SKM-1 (cell line): ENCODE data around the gene TBC1D8.

ENCODE experiments used
- DNase-seq: peaks from one replicate; lab custom pipeline; 2025; ENCODE audit not compliant: unreplicated experiment; lab: John Stamatoyannopoulos, UW

TBC1D8 gene

DNA sequence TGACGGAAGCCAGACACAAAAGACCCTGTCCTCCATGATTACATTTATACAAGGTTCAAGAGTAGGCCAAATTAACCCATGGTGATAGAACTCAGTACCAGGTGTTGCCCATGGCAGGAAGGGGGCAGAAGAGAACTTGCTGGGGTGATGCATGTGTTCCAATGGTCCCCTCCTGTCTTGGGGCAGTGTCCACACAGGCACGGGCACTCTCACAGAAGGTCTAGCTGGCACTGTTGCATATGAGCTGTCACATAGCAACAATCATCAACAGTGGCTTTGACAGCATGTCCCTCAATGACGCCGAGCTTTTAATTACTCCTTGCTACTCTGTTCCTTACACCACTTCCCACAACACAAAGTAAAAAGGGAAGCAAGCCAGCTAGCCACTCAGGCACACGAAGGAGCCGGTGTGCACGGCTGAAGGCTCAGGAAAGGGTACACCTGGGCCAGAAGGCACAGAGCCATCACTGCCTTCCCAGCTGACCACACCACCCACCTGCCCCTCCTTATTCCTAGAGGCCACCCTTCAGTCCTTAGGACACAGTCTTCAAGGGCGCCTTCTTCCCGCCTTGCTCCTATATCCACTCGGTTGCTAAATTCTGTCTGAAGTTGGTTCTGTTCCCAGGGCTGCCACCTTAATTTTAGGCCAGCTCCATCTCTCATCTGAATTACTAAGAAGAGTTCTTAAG, 120.2 kb downstream of the TBC1D8 start:
- DNase-seq: no peak

DNA sequence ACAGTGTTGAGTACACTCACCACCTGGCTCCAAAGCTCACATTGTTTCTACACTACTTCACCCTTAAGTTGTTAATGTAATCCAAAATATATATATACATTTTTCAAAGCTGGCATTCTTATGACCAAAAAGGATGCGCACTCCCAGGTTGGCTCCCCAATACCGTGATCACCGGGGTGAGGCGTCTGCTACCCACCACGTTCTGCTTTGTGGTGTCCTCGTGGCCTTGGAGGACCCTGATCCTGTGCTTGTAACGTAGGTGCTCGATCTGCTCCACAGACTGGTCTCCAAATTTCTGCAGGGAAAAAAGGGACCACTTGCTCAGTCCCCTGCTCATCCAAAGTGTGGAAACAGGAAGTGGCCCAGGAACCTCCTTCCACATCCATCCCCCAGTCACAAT, 123.3 kb downstream of the TBC1D8 start:
- DNase-seq: no peak

DNA sequence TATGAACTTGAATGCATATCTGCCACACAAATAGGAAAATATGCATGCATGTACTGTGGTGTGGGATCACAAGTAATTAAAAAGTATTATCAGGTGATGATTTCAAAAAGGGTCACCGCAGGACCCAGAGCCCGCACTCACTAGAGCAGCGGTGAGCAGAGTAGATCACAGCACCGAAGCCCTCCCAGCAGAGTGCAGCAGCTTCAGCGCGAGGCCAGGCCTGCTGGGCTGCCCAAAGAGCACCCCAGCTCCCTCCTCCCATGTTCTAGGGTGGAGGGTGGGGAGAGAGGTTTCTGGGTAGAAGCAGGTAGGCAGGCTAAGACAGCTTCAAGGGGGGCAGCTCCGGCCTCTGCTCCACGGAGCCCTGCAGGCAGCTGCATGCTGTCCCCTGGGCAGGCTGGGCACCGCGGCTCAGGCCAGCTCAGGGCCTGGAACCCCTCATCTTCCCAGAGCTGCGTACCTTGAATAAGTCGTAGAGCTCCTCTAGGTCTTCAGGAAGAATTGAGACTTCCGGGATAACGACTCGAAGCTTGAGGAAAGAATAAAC, 124.2 kb downstream of the TBC1D8 start:
- DNase-seq: no peak

DNA sequence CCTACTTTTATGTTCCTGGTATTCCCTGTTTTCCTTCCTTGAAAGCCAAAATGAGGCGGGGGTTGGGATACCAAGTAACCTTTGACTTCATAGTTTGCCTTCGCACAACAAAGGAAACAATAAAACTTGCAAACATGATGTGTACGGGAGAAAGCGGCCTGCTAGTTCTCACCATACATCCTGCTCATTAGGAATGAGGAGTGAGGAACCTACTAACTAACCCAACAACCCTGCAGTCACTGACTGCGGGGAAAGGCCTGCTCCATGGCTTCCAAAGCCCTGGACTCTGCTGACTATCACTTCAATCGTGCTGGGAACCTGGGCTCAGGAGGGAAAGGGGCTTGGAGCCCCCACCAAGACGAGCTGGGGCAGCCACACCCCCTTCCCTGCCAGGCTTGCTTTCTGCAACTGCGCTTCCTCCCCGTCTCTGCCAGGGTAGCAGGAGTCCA, 124.9 kb downstream of the TBC1D8 start:
- no peak for DNase-seq

DNA sequence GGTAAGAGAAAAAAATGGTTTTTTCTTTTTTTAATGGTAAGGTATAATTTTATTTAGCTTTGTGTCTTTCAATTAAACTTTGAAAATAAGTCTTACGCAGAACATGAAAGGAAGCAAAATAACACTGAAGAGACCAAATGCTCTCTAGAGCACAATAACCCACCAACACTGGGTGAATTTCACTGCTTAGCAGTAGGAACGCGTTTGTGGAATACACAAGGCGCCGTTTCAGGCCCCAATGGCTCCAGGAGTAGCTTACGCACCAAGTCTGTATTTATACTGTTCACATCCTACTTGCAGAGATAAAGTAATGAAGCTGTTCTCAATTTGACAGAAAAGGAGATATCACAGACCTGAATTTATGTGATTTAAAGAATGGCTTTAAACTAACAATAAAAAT, 125.6 kb downstream of the TBC1D8 start:
- no peak for DNase-seq

DNA sequence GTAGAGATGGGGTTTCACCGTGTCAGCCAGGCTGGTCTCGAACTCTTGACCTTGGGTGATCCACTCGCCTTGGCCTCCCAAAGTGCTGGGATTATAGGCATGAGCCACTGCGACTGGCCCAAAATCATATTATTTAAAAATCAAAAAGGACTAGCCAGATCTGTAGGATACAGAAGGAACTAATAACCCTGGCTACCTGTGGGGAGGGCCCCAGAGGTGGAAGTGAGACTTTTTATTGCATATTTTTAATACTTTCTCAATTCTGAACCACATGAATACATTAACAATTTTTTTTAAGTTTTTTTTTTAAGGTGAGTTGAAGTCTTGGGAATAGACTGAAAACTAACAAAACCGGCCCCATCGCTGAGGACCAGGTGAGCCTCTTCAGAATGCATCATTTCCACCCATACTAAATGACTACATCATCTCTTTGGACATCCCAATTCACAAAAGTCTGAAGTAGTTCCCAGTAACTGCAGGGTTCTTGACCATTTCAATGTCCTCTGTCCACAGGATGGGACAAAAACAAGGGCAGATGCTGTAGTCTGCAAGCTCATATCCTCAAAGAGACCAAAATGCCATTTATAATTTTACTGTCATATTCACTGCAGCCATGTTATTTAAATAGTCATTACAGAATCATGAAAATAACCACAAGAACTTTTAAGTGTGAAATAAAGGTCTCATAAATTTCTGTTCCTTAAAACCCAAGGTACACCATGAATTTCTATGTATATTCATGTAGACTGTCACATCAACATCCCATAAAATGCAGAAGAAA, 127.7 kb downstream of the TBC1D8 start:
- DNase-seq: no peak

DNA sequence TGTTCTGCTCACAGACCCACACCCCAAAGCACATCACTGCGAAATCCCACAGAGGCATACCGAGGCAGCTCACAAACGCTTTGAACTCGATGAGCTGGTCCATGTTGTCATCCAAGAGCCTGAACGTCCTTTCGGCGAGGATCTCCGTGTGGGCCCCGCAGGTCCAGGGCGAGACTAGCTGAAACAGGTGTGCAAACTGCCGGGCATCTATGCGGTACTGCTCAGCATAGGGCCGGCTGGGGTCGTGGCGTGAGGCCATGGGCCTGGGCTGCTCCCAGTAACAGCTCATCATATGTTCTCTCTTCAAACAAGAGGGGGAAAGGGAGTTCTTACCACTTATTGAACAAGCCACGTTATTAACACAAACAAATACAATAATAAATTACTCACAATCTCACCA, 129.0 kb downstream of the TBC1D8 start:
- no peak for DNase-seq

DNA sequence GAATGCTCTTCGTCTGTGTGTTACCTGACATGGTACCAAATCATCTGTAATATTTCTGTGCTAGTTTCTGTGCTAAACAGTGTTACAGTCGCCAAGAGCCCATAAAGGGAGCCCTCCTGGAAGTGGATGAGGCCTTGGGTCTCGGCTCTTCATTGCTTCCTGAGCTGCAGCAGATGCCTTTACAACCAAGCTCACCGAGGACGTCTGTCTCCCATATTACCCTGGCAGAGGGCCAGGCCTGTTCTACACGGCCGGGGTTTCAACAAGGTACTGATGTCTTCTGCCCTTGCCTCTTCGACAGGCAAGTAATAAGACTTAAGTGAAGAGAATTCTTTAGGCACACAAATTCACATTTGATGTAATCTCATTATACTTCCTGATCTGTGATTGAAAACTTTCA, 132.2 kb downstream of the TBC1D8 start:
- DNase-seq: no peak

DNA sequence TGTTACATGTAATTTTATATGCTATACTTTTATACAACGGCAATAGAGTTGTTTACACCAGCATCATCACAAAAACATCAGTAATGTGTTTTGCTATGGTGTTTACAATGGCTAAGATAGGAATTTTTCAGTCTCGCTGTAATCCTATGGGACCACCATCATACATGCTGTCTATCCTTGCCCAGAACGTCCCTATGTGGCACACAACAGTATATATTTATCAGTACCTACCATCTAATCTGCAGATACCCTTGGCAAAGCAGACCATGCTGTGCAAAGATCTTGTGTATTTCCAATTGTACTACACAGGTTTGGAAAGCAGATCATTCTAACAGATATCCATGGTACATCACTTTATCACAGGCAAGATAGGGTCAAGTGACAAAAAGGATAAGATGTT, 133.8 kb downstream of the TBC1D8 start:
- no peak for DNase-seq

DNA sequence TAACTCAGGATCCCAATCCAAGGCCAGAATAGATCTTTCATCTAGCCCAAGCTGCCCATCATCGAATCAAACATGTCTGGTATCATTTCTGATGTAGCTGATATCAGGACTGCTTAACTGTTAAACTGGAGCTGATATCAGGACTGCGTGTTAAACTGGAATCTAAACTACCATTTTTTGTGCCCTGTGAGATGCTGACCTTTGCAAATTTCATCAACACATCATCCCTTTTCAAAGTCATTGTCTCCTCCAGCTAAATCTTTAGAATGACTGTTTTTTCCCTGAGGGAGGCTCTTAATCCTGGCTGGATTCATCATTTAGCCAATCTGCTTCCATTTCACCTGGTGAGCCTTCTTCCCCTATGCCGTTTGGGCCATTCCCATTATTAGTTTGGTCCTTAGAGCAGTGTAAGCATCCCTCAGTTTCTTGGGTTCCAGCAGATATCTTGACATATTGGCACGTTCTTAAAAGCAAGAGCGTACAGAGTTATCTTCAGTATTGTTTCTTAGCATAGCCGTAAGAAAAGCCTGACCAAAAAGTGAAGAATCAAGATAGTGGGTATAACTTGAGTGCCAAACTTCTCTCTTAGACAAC, 136.8 kb downstream of the TBC1D8 start:
- DNase-seq: no peak

DNA sequence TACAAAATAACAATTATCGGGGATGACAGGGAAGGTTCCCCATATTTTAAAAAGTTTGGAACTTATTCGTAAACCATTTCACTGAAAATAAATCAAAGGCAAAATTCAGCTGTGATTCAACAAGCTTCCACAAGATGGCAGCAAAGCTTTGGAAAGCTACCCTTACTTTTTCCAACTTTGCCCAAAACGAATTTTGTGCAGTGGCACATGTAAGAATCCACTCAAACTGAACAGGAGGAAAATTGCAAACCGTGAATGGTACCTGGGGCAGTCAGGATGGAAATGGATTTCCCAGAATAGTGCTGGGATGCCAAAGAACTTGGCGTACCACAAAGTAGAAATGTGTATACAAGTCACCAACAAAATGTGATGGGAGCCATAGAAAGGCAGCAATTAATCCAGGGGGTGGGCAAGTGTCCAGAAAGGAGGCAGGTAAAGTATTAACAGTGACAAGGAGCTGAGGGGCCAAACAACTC, 138.4 kb downstream of the TBC1D8 start:
- DNase-seq: no peak

DNA sequence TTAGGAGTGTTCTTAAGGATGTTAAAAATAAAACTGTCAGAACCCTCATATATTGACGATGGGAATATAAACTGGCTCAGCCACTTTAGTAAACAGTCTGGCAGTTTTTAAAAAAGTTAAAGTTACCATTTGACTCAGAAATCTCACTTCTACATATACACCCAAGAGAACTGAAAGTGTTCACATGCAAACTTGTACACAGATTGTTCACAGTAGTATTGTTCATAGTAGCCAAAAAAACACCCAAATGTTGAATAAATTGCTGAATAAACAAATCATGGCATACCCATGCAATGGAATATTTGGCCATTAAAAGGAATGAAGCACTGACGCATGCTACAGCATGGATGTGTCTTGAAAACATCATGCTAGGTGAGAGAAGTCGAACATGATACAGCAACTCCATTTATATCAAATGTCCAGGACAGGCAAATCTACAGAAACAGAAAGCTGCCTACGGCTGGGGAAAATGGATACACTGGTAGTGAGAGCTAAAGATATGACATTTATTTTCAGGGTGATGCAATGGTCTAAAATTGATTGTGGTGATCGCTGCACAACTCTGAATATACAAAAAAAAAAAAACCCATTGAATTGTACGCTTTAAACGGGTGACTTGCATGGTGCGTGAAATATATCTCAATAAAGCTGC, 139.0 kb downstream of the TBC1D8 start:
- DNase-seq: no peak

DNA sequence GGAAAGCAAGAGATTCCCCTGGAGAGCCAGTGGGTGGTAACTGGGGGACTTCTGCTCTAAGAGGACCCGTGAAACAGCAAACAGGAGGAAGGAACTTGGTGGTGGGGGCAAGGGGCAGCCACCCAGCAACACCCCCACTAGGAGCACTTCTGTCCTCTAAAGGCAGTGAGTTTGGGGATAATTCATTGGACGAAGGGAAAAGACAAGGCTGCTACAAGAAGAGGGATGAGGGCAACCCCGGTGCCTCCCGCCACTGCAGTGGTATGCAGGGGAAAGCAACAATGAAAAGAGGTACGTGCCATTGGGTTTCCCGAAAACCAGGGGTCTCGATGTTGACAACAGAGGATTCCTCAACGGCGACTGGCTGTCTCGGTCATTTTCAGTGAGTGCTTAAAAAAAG, 140.0 kb downstream of the TBC1D8 start:
- DNase-seq: no peak

DNA sequence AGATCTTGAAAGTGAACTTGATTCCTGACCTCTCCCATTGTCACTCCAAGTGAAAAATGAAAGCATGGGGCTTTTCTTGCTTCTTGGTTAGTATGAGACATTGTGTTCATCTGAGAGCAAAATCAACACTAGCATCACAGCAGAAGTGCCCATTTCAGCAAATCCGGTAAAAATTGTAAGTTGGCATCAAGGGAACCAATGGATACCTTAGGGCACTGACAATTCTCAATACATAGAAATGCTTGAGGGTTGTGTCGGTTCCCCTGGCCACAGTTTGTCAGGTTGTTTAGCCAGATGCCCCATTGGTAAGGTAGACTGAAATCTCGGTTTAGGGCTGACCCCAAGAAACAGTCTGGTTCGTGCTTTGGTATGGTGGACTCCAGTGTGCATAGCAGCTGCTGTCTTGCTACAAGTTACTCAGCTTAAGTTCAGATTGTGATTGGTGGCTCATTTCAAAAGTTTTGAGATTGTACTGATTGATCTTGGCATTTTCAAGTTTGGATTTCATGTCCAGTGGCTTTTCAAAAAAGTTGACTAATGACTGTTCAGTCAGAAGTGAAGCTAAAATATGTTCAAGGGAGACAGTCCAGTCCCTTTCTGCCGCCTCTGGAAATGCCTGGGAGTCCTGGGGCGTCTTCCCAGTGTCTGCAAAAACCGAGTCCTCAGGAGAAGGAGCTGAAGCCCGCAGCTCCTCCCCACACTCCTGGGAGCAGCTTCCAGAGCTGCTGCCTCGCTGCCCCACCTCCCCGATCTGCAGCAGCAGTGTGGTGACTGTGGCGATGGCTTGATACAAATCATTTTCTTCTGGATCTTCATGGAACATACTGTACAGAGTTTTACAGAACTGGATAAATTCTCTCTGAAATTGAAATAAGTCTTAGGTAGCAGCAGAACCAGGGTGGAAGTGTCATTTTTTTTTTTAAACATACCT, 143.5 kb downstream of the TBC1D8 start:
- no peak for DNase-seq

DNA sequence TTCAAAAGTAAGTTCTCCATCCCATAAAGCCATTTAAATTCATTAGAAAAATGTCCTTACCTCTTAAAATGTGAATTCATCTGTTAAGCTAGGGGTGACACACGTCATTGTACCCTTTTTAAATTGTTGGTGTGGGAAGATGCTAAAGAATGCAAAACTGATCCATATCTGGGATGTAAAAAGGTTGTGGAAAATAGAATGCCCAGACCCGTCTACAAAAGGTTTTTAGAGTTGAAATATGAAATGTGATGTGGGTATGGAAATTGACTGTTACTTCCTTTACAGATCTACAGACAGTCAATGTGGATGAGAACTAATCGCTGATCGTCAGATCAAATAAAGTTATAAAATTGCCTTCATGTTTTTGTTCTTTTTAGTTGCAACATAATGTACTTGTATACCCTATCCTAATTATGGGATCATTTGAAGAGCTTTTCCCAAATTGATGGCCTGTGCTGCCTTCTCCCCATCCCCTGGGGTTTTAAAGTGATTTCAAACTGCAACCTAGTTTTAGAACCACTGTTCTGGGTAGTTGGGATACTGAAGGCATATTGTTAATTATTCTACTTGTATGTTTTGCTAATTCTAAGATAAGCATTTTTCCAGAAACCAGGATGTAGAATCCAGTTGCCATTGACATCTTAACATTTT, 145.0 kb downstream of the TBC1D8 start:
- no peak for DNase-seq

DNA sequence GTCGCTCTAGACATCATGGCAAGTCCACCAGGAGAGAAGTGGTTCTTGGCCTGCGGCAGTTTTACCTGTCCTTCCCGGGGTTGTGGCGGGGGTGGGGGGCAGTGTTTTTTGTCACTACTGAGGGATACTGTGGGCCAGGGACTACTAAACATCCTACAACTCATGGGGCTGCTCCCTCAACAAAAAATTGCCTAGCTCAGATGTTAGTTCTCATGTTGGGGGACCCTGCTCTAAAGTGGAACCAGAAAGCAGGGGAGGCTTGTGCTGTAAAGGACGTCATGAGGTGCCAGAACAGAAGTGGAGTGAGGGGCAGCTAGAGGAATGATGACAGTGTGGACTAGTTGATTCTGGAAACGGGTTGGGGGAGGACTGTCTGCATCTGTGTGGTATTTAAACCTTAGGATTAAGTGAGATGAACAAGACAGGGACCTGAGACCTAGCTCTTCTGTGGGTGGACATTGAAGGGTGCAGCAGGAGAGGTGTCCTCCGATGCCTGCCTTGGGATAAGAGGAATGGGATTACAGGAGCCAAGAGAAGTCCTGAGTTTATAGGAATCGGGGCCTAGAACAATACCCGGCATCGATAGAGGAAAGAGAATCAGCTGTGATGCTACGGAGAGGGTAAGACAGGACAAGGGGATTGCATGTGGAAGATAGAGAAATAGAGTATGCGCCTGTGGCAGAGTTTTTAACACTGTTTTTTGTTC, 146.4 kb downstream of the TBC1D8 start:
- no peak for DNase-seq

DNA sequence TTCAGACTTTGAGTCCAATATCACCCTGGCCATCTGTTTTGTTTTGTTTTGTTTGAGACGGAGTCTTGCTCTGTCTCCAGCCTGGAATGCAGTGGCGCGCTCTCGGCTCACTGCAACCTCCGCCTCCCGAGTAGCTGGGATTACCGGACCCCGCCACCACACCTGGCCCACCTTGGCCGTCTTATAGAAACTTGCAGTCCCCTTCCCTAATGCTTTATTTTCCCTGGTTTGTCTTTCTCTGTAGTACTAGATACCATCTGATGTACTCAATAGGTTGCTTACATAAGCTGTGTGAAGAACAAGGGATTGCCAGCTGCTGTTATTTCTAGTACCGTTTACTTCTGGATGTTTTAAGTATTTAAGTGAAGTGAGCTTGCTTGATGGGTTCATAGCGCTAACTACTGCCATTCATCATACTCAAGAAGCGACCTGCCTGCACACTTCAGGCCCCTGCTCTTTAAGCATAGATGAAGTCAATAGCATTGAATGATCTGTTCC, 147.9 kb downstream of the TBC1D8 start:
- no peak for DNase-seq

DNA sequence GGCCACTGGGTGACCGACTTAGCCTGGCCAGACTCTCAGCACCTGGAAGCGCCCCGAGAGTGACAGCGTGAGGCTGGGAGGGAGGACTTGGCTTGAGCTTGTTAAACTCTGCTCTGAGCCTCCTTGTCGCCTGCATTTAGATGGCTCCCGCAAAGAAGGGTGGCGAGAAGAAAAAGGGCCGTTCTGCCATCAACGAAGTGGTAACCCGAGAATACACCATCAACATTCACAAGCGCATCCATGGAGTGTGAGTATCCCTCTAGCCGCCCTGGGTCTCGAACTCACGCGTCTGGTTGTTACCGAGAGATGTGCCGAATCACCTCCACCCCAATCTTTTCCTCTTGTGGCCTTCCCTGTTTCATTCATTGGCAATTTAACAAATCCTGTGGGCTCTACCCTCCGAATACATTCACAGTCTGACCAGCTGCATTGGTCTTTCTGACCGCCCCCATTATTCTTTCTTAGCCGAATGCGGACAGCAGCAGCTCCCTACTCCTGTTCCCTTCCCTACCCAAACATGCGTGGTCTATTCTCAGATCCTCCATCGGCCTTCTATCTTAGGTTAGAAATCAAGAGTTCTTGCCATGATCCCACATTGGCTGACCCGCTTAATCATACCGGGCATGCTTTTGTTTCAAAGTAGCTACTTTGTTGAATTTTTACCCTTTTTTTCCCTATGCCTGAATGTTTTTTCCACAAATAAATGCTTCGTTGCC, 148.5 kb downstream of the TBC1D8 start:
- no peak for DNase-seq
